Activated CD4-positive, alpha-beta T cell treated with anti-CD3 and anti-CD28 coated beads, Interleukin-2, amount 50 U/mL, for 24 hours (primary cell): ENCODE results near the gene LRIG3.

ENCODE experiments used
- DNase-seq, 2 donors: peaks; one replicate each; pipeline ENCODE4 v3.0.0-alpha.2; 2020; ENCODE audit warnings: low read depth in 1 of 2, low spot score in 1 of 2

The LRIG3 gene

DNA sequence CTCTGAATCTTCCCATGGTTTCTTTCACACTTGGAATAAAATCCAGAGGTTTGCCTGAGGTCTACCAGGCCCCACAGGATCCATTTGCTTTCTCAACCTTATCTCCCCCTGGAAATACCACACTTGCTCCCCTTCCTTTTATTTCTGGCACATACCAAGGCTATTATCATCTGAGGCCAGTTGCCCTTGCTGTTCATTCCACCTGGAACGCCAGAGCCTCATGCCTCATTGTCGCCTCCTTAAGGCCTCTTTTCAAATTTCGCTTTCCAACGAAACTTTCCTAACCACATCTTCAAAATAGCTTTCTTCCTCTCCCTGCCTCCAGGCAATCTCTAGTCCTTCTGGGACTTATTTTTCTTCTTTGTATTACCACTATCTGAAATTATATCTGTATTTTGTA lies 11.2 kb upstream of the LRIG3 start:
- no peak for DNase-seq

DNA sequence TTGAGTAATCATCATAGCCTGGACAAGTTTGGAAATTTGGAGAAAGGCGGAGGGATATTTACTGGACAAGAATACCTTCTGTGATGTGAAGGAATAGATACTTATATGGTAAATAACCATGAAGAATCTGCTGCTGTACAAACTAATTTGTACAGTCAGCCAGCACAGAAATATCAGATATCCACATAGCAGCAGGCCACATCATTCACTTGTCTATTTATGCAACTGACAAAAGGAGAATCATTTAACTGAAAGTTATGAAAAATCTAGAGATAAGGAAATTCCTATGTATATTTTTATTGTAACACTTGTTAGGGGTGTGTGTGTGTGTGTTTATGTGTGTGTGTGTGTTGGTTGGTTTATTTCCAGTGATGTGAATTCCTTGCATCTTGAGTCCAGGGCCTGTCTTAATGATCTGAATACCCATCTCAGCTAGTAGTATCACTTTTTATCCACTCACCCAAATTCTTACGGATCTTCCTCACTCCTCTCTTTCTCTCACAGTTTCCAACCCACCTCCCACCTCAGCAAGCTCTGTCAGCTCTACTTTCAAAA lies 10.5 kb upstream of the LRIG3 start:
- DNase-seq = no peak

DNA sequence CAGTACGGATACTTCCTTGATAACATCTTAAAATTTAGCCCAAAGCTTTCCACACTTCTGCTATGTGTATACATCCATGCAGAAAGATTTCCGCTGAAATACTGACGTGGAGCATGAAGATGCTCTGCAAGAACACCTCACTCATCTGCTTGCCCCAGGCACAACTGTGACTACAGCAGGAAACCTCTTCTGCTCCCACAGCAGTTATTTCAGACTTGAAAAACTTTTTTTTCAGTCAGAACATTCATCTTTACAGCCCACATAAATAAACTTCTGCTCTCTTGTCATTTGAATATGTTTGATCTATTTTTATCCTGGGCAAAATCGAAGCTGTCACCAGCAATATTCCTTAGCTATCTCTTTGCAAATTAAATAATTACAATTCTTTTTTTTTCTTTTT lies 6.8 kb upstream of the LRIG3 start:
- no peak for DNase-seq

DNA sequence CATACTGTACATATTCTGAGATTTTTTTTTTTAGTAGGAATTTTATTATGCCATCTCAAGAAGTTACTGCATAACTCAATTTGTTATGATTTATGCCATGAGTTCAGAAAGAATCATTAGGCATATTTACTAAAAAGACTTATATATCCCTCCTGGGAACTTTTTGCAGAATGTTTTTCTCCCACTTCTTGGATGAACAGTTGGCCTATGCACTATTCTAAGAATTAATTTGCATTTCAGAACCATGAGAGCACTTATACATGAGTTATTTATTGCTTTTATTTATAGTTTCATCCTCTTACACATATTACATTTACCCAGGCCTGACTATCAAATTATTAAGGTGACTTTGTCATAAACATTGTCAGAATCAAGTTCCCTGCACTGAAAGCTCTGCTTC lies 6.3 kb upstream of the LRIG3 start:
- DNase-seq = no peak

DNA sequence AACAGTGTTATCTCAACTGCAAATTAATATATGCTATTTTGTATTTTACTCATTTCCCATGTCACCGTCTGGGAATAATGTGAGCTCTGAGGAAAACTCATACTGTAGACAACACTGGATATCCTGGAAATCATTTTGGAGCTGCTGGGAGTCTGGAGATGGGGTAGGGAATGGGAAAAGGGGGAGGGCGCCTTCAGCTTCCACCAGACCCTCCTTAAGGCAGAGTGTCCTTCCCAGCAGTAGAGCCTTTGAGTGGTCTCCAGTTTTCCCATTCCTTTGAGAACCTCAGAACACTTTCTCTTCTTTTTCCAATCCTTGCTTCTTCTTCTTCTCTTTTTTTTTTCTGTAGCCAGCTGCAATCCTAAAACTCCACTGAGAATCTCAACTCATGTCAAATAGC lies 5.4 kb upstream of the LRIG3 start:
- no peak for DNase-seq

DNA sequence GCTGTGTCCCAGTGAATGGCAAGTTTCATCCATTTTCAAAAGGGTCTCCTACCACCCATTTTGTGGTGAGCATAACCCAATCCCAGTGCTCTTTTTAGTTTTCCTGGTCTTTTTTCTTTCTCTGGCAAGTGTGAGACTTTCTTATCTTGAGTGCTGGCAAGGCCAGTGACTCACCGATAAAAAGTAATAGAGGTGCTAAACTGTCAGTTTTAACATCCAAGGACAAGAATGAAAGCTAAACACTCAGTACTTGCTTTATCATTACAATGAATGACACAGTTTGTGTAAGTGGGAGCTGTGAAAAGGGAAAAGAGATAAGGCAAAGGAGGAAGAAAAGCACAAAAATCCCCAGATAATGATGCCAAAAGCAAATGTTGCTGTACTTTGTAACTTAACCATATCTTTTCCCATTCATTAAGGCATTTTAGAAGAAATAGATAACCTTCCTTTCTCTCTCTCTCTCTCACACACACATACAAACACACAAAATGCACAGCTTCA lies 4.9 kb upstream of the LRIG3 start:
- DNase-seq = no peak

DNA sequence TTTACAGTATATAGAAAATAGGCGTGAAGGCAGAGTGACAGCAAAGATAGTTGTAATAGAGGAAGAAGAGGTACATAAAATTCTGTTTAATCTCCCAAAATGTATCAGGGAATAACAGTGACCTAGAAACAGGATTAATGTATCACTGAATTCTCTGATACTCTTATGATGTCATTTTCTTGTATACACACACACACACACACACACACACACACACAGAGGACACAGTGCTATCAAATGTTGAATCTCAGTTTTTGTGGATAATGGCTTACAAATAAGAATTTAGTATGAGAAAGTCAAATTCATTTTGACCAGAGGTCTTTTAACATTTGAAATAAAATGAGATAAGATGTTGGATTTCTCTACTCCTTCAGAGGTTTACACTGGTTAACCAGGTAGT lies 4.3 kb upstream of the LRIG3 start:
- DNase-seq = no peak

DNA sequence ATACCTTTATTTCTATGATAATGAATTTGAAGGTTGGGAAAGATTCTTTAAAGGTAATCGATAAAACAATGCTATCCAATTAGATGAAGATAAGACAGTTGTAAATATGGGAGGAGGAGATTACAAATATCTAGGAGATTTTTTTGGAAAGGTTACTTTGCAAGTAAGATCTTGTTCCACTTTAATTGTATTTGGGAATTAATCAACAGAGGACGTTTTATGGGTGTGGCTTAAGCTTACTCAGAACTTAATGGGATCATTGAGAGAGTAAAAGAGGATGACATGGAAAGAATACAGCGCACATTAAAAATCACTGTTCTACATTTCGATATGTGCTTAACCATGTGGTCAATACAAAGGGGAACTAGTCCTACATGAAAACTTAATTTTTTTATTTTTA lies 3.5 kb upstream of the LRIG3 start:
- DNase-seq = no peak

DNA sequence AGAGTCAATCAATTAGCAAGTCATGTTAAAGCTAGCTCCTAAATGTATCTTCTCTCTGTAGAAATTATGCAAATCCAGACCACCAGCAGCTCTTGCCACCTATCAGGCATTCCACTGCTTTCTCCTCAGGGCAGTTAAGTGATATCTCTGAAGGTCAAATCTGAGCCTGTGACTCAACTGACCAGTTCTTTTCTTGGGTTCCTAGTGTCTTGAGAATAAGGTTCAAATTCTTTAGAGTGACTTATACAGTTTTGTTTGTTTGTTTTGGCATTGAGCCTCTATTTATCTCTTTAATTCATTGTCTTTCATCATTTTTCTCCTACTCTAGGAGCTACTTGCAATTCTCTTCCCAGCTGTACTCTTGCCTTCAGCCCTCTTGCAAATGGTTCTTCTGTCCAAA lies 2.5 kb upstream of the LRIG3 start:
- no peak for DNase-seq

DNA sequence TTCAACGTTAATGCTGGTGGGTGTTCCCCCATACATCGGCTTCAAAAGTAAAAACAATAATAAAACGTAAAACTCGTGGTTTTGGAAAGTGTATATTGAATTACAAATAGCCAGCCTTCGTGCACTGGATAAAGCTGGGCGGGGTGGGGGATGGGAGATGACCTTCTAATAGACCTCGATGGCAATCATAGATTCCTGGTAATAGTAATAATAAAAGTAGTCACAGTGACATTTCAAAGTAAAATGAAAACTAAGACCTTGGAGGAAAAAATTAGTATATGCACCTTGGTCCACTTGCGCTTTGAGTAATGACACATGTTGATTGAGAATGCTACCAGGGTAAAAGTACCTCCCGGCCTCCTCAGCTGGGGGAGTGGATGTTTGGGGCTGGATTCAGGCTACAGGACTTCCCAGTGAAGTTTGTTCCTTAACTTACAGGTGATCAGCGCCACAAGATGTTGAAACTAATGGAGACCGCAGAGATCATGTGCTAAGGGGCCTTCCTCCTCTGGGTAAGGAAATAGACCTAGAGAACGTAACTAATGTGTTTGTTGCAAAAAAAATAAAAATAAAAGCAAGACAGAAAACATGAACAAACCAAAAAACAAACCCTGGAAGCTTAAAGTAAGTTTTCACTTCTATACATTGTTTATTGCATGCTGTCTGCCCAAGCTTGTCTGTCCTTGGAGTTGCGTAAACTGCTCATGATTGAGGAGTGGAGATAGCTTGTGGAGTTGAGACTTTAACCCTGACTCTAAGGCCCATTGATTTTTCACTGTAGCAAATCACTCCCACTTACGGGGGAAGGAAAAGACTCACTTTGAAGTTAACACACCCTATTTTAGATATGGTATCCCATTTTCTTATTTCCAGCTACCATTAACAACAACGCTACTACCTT lies 907 bp upstream of the LRIG3 start:
- no peak for DNase-seq

DNA sequence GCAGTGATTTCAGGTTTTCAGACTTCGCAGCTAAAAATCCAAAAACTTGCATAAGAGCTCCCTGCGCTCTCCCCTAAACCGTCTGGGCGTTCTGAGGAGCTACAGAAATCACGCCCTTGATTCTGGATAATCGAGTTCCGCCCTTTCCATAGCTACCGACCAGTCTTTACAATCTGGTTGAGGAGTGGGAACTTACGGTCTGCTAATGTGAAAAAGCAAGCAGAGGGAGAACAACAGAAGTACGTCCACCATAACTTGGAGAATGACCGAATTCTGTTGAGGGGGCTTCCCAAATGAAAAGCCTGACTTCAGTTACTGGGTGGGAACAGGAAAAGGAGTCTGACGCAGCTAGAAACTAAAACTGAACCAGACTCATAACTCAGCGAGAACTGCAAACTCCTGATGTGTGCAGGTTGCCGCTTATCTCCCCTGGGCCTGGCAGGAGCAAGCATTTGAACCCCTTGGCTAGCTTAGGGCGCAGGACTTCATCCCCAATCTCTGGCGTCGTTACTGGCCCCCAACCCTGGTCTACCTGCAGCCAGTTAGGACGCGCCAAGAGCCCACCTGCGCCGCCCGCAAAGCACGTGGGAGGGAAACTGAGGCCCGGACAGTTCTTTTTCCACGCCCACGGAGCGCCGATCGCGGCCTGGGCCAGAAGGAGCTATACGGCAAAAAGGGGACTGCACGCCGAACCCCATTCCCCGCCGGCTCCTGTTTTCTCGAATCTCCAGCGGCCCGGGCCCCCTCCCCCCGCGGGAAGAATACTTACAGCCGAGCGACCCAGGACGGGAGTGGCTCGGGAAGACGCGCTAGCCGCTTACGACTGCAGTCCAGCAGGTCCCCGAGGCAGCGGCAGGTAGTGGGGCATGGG lies 838 bp downstream of the LRIG3 start:
- DNase-seq = no peak

DNA sequence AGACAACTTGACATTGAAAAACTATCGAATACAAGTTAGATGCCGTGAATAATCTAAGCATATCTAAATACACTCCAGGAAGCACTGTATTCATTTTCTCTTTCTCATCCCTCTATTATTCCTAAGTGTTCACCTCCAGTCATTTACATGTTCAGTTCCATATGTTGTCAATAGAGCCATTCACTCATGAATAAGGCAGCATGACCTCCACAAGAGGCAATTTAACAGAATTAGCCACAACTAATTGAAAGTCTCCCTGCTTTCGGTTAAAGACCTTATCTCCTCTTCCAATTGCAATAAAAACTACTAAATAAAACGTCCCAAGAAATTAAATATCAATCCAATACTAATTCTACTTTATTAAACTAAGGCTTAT lies 1.8 kb downstream of the LRIG3 start:
- DNase-seq = no peak

DNA sequence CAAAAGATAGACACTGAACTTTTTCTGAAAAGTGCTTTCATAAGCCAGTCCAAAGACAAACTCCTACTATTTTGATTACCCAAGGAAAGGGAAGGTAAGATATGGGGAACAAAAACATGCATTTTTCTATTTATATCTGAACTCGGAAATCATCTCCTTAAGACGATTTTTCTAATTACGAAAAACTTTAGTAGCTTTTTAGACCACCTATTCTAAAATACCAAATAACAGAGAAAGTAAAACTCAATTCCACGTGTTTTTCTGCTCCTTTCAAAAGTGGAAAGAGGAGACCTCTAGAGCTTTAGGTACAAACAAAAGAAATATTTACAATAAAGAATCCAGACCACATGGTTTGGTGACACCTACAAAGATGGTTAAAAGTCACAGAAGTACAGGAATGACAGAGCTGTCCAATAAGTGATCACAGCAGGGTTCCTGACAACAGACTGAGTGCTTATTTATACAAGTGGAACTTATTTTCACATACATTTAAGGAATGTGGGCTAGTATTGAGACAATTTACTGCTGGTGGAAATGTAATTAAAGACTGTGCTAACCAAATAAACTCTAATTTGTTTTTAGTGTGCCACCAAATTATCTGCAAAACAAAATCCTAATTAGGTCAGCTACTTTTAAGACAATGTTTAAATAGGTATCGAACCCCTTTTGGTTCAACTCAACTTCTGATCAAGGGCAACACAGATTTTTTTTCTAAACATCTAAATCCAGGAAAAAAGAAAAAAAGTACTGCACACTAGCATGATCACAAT lies 2.4 kb downstream of the LRIG3 start:
- no peak for DNase-seq

DNA sequence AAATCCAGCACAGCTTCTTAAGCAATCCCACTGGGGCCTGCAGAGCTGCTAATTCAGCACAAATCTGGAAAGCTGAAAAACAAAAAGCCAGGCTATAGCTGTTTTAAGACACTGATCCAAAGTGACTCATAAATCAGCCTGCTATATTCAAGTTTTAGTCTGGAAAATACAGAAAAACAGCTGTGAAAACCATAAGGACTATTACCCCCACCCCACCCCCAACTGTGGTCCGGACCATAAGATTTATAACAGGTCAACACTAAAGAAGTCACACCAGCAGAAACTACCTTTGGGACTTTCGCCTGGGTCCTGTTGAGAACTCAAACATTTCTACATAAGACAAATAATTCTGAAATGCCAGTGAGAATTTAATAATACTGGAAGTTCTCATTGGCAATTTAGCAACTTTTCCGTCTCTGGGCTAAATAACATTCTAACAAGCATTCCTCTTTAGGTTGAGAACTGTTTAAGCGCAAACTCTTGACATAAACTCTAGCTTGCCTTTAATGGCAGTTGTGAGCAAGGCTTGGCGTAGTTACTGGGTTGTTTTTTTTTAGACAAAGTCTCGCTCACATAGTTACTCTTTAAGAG lies 3.3 kb downstream of the LRIG3 start:
- DNase-seq = no peak

DNA sequence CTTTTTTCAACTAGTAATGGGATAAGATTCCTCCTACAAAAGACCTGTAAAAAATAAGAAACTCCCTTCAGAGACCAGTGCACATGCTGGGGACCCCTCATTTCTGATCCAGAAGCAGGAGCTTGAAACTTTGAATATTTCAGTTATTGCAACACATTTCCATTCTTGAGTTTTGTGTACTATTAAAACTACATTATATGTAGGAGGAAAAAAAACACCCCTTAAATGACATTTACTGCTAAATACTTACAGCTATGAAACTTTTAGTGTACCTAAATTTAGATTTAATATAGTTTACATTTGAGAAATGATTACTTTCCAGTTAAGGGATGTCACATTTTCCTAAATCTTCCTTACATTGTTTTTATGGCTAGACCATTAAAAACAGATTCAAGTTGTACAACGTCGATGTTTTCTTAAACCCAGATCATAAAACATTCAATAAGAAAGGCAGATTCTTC lies 4.1 kb downstream of the LRIG3 start:
- DNase-seq = no peak

DNA sequence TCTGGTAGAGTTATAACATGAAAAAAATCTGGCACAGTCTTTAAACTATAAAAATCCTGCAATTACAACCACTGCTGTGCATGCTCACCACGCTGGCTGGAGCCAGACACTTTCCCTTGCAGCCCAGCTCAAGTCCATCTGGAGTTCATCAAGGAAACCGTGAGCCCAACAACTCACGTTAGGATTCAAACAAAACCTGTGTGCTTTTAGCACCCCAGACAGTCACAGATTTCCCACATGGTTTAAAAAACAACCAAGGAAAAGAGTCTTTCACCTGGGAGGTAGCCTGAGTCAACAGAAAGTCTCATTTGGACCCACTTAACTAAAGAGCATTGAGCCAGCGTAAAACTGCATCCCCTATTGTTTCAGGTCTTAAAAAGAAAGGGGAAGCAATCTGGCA lies 4.7 kb downstream of the LRIG3 start:
- DNase-seq = no peak

DNA sequence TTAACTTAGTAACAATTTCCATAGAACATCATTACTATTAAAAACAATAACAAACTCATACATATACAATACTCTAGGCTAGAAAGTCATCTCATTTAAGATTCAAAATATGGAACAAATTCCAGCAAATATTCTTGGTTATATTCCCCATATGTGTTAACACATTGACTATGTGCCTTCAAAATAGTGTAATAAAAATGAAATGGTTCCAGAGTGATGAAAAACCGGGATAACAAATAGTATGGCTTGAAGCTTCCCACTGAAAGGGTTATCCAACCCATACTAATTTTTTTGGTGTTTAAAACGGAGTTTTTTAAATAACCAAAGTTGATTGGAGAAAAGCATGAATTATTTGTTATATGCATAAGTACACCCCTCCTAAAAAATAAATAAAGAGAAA lies 5.3 kb downstream of the LRIG3 start:
- no peak for DNase-seq

DNA sequence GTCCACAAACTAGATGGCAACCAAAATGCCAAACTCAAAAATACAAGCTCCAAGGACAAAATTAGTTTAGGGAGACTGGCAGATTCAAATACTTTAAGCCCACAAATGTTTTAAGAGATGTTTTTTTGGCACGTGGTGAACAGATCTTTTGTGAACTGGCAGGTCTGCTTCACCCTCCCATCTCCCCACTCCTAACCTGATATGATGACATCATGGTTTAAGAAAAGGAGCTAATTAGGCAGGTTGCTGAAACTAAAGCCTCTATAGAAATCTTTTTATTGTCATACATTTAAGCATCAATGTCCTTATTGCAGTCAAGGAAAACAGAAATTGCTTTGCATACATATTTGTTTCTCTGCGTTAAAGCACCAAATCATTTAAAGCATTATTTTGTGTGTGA lies 5.8 kb downstream of the LRIG3 start:
- DNase-seq = no peak

DNA sequence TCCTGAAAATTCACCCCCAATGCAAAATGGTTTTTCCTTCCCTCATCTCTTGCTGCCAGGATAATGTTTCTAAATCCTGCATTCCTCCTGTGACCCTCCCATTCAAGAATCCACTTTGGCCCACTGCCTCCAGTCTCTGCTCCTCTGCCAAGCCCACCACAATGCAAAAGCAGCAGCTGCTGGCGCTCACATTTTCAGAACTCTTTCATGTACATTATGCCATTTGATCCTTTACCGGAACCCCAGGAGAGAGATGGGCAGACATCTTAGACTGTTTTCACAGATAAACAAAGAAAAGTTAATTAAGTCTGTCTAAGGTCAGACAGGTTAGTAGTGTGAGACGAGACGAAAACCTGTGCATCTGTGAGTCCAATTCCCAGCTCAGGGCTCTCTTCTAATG lies 12.9 kb downstream of the LRIG3 start:
- DNase-seq = no peak

DNA sequence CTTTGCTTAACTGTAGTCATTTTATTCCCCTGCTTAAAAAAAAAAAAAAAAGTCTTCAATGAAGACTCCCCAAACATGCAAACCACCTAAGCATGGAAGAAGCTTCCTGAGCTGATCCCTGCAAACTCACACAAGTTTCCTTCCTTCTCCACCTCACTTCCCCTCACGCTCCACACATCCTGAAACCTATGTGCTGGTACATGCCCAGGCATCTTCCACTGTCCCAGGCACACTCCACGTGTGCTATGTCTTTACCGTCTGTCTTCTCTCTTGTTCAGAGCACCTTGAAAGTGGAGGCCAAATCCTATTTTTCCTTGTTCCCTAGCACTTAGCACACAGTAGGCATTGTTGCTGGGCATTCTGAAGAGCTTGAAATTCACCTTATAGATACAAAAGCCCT lies 13.4 kb downstream of the LRIG3 start:
- DNase-seq = no peak

DNA sequence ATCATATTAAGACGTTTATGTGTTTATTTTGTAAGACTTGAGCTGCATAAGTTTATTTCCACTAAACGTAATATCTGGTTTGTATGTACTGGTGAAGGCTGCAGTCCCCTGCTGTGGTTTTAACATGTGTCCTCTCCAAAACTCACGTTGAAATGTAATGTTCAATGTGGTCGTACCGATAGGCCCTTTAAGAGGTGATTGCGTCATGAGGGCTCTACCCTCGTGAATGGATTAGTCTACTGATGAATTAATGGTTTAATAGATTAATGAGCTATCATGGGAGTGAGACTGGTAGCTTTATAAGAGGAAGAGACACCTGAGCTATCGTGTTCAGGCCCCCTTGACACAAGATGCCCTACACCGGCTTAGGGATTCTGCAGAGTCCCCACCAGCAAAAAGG lies 14.9 kb downstream of the LRIG3 start:
- DNase-seq = no peak
